Measurements from ENCODE around the gene HS3ST6. TPM values are rescaled to one million over a fixed set of nuclear protein-coding genes. Genes with fewer than 3 reads are reported as not detected.

Gene HS3ST6
- polyA plus RNA-seq, 1 of the 3 experiments (the other 2 are of a cell fraction): 0.03 TPM

- TF ChIP-seq CTCF (IDR thresholded peaks at IDR 0.05) (no peak), ELF1 (IDR thresholded peaks at IDR 0.05) (no peak), SMC3 (IDR thresholded peaks at IDR 0.05; ENCODE audit: low read depth, low read length) (no peak), EZH2phosphoT487 (IDR thresholded peaks at IDR 0.05; ENCODE audit: borderline replicate concordance, low read depth) (no peak), MAX (IDR thresholded peaks at IDR 0.05; ENCODE audit: low read depth) (no peak)
Observed at GRCh38 chr16:1909561-1910231, 8.5 kb downstream of the HS3ST6 start (continued).

GRCh38 chr16:1908983-1909382 lies 9.2 kb downstream of the HS3ST6 start:
- WGBS (ENCODE audit: low lambda C conversion rate): 43% methylated on average over 2 of the region's 9 CpGs
- CTCF ChIA-PET: interaction anchor here (0.9 to 2.6 kb wide), 9 partner anchors 13 to 45 kb away, joined by 3 to 13 read pairs (median 4); no protein-coding TSS in a partner anchor

More at GRCh38 chr16:1908983-1909382, 9.2 kb downstream of the HS3ST6 start:
- Histone ChIP-seq H3K4me2 (no peak overlapping the region), H3K9ac (no peak overlapping the region), H3K36me3 (replicated peaks in 1 of 2; ENCODE audit: control insufficient read depth in 1 of 2, insufficient read depth in 2 of 2, low read length in 1 of 2) (no peaks in the 10 kb centered on the region), H3K27ac (ENCODE audit: low read depth in 2 of 2, low read length in 1 of 2) (no peak overlapping the region), H3K9me2 (no peaks in the 10 kb centered on the region), H3K4me3 (ENCODE audit: low read depth in 2 of 2, low read length in 1 of 2) (no peak overlapping the region), H3F3A (replicated peaks; ENCODE audit: insufficient read depth) (no peaks in the 10 kb centered on the region), H3K4me1 (ENCODE audit: control insufficient read depth in 1 of 2, insufficient read depth in 2 of 2, low read depth in 1 of 2, low read length in 1 of 2) (peaks cover 0 to 16% of the 10 kb centered on the region in 2 experiments; a peak in 1 of 4 replicates), H2AFZ (ENCODE audit: low read depth) (no peak overlapping the region), H3K79me2 (ENCODE audit: insufficient read depth) (no peaks in the 10 kb centered on the region), H3K9me3 (no peaks in the 10 kb centered on the region), H3K27me3 (ENCODE audit: insufficient read depth) (no peaks in the 10 kb centered on the region), H4K20me1 (ENCODE audit: insufficient read depth) (no peaks in the 10 kb centered on the region)
- peak; percentile 53 for DNase-seq
- POLR2A ChIA-PET: no interaction called here
- TF ChIP-seq TAF1 (IDR thresholded peaks at IDR 0.05; ENCODE audit: borderline replicate concordance, low read depth, low read length) (no peak), REST (IDR thresholded peaks at IDR 0.05; ENCODE audit: low read depth, low read length) (no peak), MEF2A (IDR thresholded peaks at IDR 0.05; ENCODE audit: borderline replicate concordance, low read depth) (no peak), EZH2phosphoT487 (IDR thresholded peaks at IDR 0.05; ENCODE audit: borderline replicate concordance, low read depth) (no peak), RXRA (IDR thresholded peaks at IDR 0.05; ENCODE audit: borderline replicate concordance, low read depth) (no peak), USF1 (IDR thresholded peaks at IDR 0.05; ENCODE audit: borderline replicate concordance, low read depth) (no peak), NFIC (IDR thresholded peaks at IDR 0.05; ENCODE audit: borderline replicate concordance) (no peak), MAX (IDR thresholded peaks at IDR 0.05; ENCODE audit: low read depth) (no peak), CHD2 (IDR thresholded peaks at IDR 0.05; ENCODE audit: low read length, partially characterized antibody) (no peak), SIN3A (IDR thresholded peaks at IDR 0.05; ENCODE audit: borderline replicate concordance, low read depth, low read length) (no peak)

All from SK-N-SH (cell line).